Endothelial cell of umbilical vein (primary cell): ENCODE measurements around the gene RBM3.

Experiments used
- CTCF ChIP-seq, 2 donors: IDR thresholded peaks; 1 replicate in 1 of 2; 2 replicates in 1 of 2; pipeline ENCODE4 v1.5.1; 2011; ENCODE audit warnings: low read length in 2 of 2, mild to moderate bottlenecking in 2 of 2, moderate library complexity in 2 of 2, control low read depth in 1 of 2, inconsistent platforms in 1 of 2, low read depth in 1 of 2; ENCODE audit not compliant: insufficient read depth in 1 of 2; ENCODE audit errors: extremely low read depth in 1 of 2
- EZH2 ChIP-seq: IDR thresholded peaks from 2 replicates; pipeline ENCODE4 v1.6.1; 2012; ENCODE audit warnings: borderline replicate concordance, low read depth, mild to moderate bottlenecking, moderate library complexity, low read length, inconsistent platforms; ENCODE audit not compliant: severe bottlenecking
- GATA2 ChIP-seq: IDR thresholded peaks from 2 replicates; pipeline ENCODE4 v1.7.0; 2011; ENCODE audit warnings: low read depth, mild to moderate bottlenecking, moderate library complexity, mixed read lengths, low read length; ENCODE audit not compliant: insufficient read length, insufficient read depth
- JUN ChIP-seq: IDR thresholded peaks from 2 replicates; pipeline ENCODE4 v1.6.1; 2011; ENCODE audit warnings: borderline replicate concordance, low read depth; ENCODE audit not compliant: insufficient read length, insufficient read depth
- MAX ChIP-seq: IDR thresholded peaks from 2 replicates; pipeline ENCODE4 v1.6.1; 2011; ENCODE audit not compliant: insufficient read depth, insufficient read length
- MYC ChIP-seq: IDR thresholded peaks from one replicate; pipeline ENCODE4 v1.6.1; 2011; ENCODE audit warnings: mild to moderate bottlenecking, low read depth, low read length
- POLR2A ChIP-seq: IDR thresholded peaks from 2 replicates; pipeline ENCODE4 v1.6.1; 2012; ENCODE audit warnings: low read depth, mild to moderate bottlenecking, control low read depth, low read length
- POLR2AphosphoS5 ChIP-seq: IDR thresholded peaks from 2 replicates; pipeline ENCODE4 v1.6.1; 2012; ENCODE audit warnings: low read depth, mild to moderate bottlenecking, control low read depth, low read length, moderate library complexity; ENCODE audit not compliant: insufficient read depth

GRCh38 chrX:48540480-48540879 lies 33.8 kb upstream of the RBM3 start:
- TF ChIP-seq EZH2 = no peak
- TF ChIP-seq CTCF (IDR thresholded peaks at IDR 0.05; ENCODE audit: extremely low read depth in 1 of 2, insufficient read depth in 1 of 2, low read depth in 1 of 2, low read length in 2 of 2) = no peak
- TF ChIP-seq POLR2A = no peak
- no peak for TF ChIP-seq POLR2AphosphoS5
- no peak for TF ChIP-seq MAX
- TF ChIP-seq GATA2 = no peak
- TF ChIP-seq MYC = no peak
- TF ChIP-seq JUN = no peak
